HG03103 (cell line): Measurements from ENCODE around the gene THOC1.
"Not testable (repeated sequence)": the region's sequence is repeated elsewhere in the genome, so short reads cannot be mapped to it uniquely, and the experiment has no call there.

Experiments
- ATAC-seq: cut with Tn5 transposase; IDR thresholded peaks from one replicate; pipeline ENCODE4 v1.9.1; 2021; ENCODE audit warnings: low read depth; ENCODE audit not compliant: unreplicated experiment

Gene THOC1

GRCh38 chr18:267688-268552, at the start of gene THOC1:
Gene THOC1 (minus strand): TSS chr18:268047. CDS start chr18:268019, 28 bp downstream.
- ATAC-seq, result peak; percentile 86

GRCh38 chr18:317618-318017, 49.8 kb upstream of the THOC1 start:
- ATAC-seq, result no peak

- no peak for ATAC-seq
These were observed 48.5 kb upstream of the THOC1 start for GRCh38 chr18:316393-316792.

GRCh38 chr18:313931-314330, 46.1 kb upstream of the THOC1 start:
- ATAC-seq, result no peak

- no peak for ATAC-seq
These were observed 44.6 kb upstream of the THOC1 start for GRCh38 chr18:312415-312814.

- ATAC-seq, result no peak
These were observed 42.2 kb upstream of the THOC1 start for GRCh38 chr18:310042-310441.

GRCh38 chr18:308086-308485, 40.2 kb upstream of the THOC1 start:
- ATAC-seq, result not testable (repeated sequence)

GRCh38 chr18:306608-307255, 38.9 kb upstream of the THOC1 start:
- ATAC-seq, result no peak

- no peak for ATAC-seq
These were observed 37.2 kb upstream of the THOC1 start for GRCh38 chr18:305003-305501.

- ATAC-seq, result no peak
These were observed 35.8 kb upstream of the THOC1 start for GRCh38 chr18:303607-304006.

GRCh38 chr18:303011-303410, 35.2 kb upstream of the THOC1 start:
- ATAC-seq, result no peak

- no peak for ATAC-seq
These were observed 34.2 kb upstream of the THOC1 start for GRCh38 chr18:302097-302496.

- ATAC-seq, result no peak
These were observed 30.1 kb upstream of the THOC1 start for GRCh38 chr18:297936-298335.

- no peak for ATAC-seq
These were observed 28.1 kb upstream of the THOC1 start for GRCh38 chr18:295756-296490.

- no peak for ATAC-seq
These were observed 26.7 kb upstream of the THOC1 start for GRCh38 chr18:294566-294965.

GRCh38 chr18:293536-293935, 25.7 kb upstream of the THOC1 start:
- no peak for ATAC-seq

GRCh38 chr18:292271-292670, 24.4 kb upstream of the THOC1 start:
- no peak for ATAC-seq

GRCh38 chr18:289970-290369, 22.1 kb upstream of the THOC1 start:
- not testable (repeated sequence) for ATAC-seq

- ATAC-seq, result no peak
These were observed 21.2 kb upstream of the THOC1 start for GRCh38 chr18:289026-289425.

- ATAC-seq, result no peak
These were observed 18.9 kb upstream of the THOC1 start for GRCh38 chr18:286515-287310.
